Natural killer cell (primary cell): ENCODE results near the gene RIMS3. TPM values are rescaled to one million over a fixed set of nuclear protein-coding genes. Genes with fewer than 3 reads are reported as not detected.

Source experiments
- ATAC-seq, 3 donors: fragments of 150-1000 bp in 2 of 3; fragments of 200-7000 bp in 1 of 3; cut with Tn5 transposase; 1 replicate in 1 of 3; 2 replicates in 2 of 3; pipeline ENCODE4 v1.10.0; 2021; ENCODE audit warnings: mild to moderate bottlenecking in 2 of 3, moderate library complexity in 2 of 3
- DNase-seq, 2 donors: peaks; one replicate each; pipeline versions ENCODE4 v3.0.0 to v3.0.0-alpha.2; 2013 to 2021; ENCODE audit warnings: mixed read lengths in 1 of 2
- H3K27ac ChIP-seq: one replicate; pipeline ENCODE4 v1.5.1; 2013; ENCODE audit warnings: mild to moderate bottlenecking, low read length
- H3K27me3 ChIP-seq: one replicate; pipeline ENCODE4 v1.6.1; 2013; ENCODE audit warnings: low read length; ENCODE audit not compliant: control insufficient read depth, insufficient read depth
- H3K36me3 ChIP-seq: one replicate; pipeline ENCODE4 v1.6.1; 2013; ENCODE audit warnings: low read length; ENCODE audit not compliant: control insufficient read depth, insufficient read depth
- H3K4me1 ChIP-seq: one replicate; pipeline ENCODE4 v1.6.1; 2013; ENCODE audit warnings: low read length; ENCODE audit not compliant: control insufficient read depth, insufficient read depth
- H3K4me3 ChIP-seq: one replicate; pipeline ENCODE4 v1.5.1; 2013; ENCODE audit warnings: low read length
- H3K9me3 ChIP-seq: one replicate; pipeline ENCODE4 v1.6.1; 2013; ENCODE audit warnings: low read length; ENCODE audit not compliant: control insufficient read depth, insufficient read depth
- H3K27ac Mint-ChIP-seq, 2 donors: one replicate each; pipeline ENCODE4 v1.8.0; 2022; ENCODE audit warnings: mild to moderate bottlenecking in 2 of 2, mixed read lengths in 2 of 2, moderate library complexity in 1 of 2
- H3K27me3 Mint-ChIP-seq, 2 donors: one replicate each; pipeline ENCODE4 v1.8.0; 2022; ENCODE audit warnings: low read depth in 2 of 2, mixed read lengths in 2 of 2
- H3K36me3 Mint-ChIP-seq: one replicate; pipeline ENCODE4 v1.8.0; 2022; ENCODE audit warnings: mixed read lengths
- H3K4me1 Mint-ChIP-seq, 2 donors: one replicate each; pipeline ENCODE4 v1.8.0; 2022; ENCODE audit warnings: mixed read lengths in 2 of 2
- H3K4me3 Mint-ChIP-seq: one replicate; pipeline ENCODE4 v1.8.0; 2022; ENCODE audit warnings: mild to moderate bottlenecking, moderate library complexity, mixed read lengths
- H3K9me3 Mint-ChIP-seq, 2 donors: one replicate each; pipeline ENCODE4 v1.8.0; 2022; ENCODE audit warnings: mixed read lengths in 2 of 2
- WGBS: methylation state at CpG from one replicate; pipeline ENCODE4 v1.1.7; 2013; ENCODE audit warnings: missing lambda C conversion rate; ENCODE audit not compliant: insufficient coverage; 5-methylcytosine and 5-hydroxymethylcytosine counted together
- intact Hi-C: fragments of 100-400 bp; cut with micrococcal nuclease; formaldehyde crosslinking; loops from one replicate; pipeline ENCODE4 v1.14.2; 2022
- total RNA-seq, 4 donors: library from RNA; stranded (reverse); fragments of 120-200 nt in 1 of 4; gene quantifications; one replicate each; pipeline versions ENCODE4 v1.2.3 to v1.2.4, GENCODE V29; 2013 to 2022
- TF ChIP-seq, protein P1 (sequence below): fragments of 200-600 bp; IDR thresholded peaks from one replicate; pipeline ENCODE4 v1.8.0; 2022; ENCODE audit warnings: antibody characterized with exemption

Gene RIMS3
- total RNA-seq, 3 donors from 2014 or later (not counting 1 experiment from before 2014, with no cell fraction given) = 0.56 to 2.1 (median 1.1) TPM

GRCh38 chr1:40645118-40645680, 20.3 kb downstream of the RIMS3 start:
- H3K9me3 Mint-ChIP-seq = no peaks in the 10 kb centered on the region
- ATAC-seq (no peak), DNase-seq (no peak)
- TF ChIP-seq, protein P1, sequence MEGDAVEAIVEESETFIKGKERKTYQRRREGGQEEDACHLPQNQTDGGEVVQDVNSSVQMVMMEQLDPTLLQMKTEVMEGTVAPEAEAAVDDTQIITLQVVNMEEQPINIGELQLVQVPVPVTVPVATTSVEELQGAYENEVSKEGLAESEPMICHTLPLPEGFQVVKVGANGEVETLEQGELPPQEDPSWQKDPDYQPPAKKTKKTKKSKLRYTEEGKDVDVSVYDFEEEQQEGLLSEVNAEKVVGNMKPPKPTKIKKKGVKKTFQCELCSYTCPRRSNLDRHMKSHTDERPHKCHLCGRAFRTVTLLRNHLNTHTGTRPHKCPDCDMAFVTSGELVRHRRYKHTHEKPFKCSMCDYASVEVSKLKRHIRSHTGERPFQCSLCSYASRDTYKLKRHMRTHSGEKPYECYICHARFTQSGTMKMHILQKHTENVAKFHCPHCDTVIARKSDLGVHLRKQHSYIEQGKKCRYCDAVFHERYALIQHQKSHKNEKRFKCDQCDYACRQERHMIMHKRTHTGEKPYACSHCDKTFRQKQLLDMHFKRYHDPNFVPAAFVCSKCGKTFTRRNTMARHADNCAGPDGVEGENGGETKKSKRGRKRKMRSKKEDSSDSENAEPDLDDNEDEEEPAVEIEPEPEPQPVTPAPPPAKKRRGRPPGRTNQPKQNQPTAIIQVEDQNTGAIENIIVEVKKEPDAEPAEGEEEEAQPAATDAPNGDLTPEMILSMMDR = no peak
- Histone ChIP-seq H3K4me1 (peaks cover 13% of the 10 kb centered on the region), H3K4me3 (no peak overlapping the region), H3K27me3 (no peaks in the 10 kb centered on the region), H3K36me3 (no peaks in the 10 kb centered on the region), H3K9me3 (no peaks in the 10 kb centered on the region), H3K27ac (no peak overlapping the region)
- peaks cover 0 to 8% of the 10 kb centered on the region in 2 donors for H3K27me3 Mint-ChIP-seq
- no peak overlapping the region for H3K4me3 Mint-ChIP-seq
- H3K4me1 Mint-ChIP-seq = peaks cover 0 to 13% of the 10 kb centered on the region in 2 donors
- no peak overlapping the region for H3K27ac Mint-ChIP-seq
- no peaks in the 10 kb centered on the region for H3K36me3 Mint-ChIP-seq
- WGBS = 89% methylated on average over 5 of the region's 5 CpGs
- intact Hi-C loops = no loop called here

DNA sequence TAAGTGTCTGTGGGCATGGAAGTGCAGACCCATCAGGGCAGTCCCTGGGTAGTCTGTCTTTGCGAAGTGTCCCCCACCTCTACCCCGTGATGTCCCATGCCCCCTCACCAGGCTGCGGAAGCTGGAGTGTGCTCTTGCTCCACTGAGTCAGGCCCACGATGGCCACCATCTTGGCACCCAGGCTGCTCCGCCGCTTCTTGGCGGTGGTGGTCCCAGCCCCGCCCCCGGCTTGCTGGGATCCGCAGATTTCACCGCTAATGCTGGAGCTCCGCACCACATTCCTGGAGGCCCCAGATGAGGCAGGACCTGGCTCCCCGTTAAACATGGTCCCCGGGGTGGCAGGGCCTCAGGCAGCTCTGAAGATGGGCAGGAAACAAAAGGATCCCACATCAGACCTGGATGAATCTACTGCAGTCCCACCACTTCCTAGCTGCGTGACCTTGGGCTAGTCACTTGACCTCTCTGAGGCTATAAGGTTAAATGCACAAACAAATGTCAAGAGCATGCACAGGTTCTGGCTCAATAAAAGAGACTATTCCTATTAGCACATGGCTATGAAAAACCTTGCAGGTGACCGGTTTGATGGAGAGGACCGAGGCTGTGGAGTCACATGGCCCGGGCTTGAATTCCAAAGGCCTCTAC, 23.8 kb downstream of the RIMS3 start:
- no peak overlapping the region for H3K4me3 ChIP-seq
- Mint-ChIP-seq H3K4me1 (peaks cover 0 to 5% of the 10 kb centered on the region in 2 donors), H3K27me3 (peaks cover 0 to 3% of the 10 kb centered on the region in 2 donors), H3K9me3 (no peaks in the 10 kb centered on the region), H3K36me3 (no peaks in the 10 kb centered on the region), H3K27ac (no peak overlapping the region), H3K4me3 (no peak overlapping the region)
- TF ChIP-seq, protein P1 = no peak
- no peak for ATAC-seq
- H3K27ac ChIP-seq = no peak overlapping the region
- 94% methylated on average over 18 of the region's 18 CpGs for WGBS
- intact Hi-C loops = no loop called here
- H3K4me1 ChIP-seq = no peaks in the 10 kb centered on the region
- H3K36me3 ChIP-seq = no peaks in the 10 kb centered on the region
- H3K27me3 ChIP-seq = no peaks in the 10 kb centered on the region
- H3K9me3 ChIP-seq = no peaks in the 10 kb centered on the region
- no peak for DNase-seq

GRCh38 chr1:40640314-40641076, 25.0 kb downstream of the RIMS3 start:
- H3K4me1 ChIP-seq = no peaks in the 10 kb centered on the region
- intact Hi-C loops = no loop called here
- Mint-ChIP-seq H3K9me3 (no peaks in the 10 kb centered on the region), H3K27me3 (peaks cover 0 to 3% of the 10 kb centered on the region in 2 donors), H3K4me3 (no peak overlapping the region), H3K4me1 (peaks cover 0 to 5% of the 10 kb centered on the region in 2 donors), H3K27ac (no peak overlapping the region), H3K36me3 (no peaks in the 10 kb centered on the region)
- H3K4me3 ChIP-seq = no peak overlapping the region
- 68% methylated on average over 8 of the region's 10 CpGs for WGBS
- no peak overlapping the region for H3K27ac ChIP-seq
- TF ChIP-seq, protein P1 = no peak
- no peaks in the 10 kb centered on the region for H3K9me3 ChIP-seq
- DNase-seq = peak in 1 of 2 donors; percentile 40
- H3K36me3 ChIP-seq = no peaks in the 10 kb centered on the region
- no peaks in the 10 kb centered on the region for H3K27me3 ChIP-seq
- no peak for ATAC-seq
